ENCODE measurements around the gene TMEM255B.

GRCh38 chr13:113749967-113750366, 9.1 kb upstream of the TMEM255B start:
- TF ChIP-seq, protein P1, sequence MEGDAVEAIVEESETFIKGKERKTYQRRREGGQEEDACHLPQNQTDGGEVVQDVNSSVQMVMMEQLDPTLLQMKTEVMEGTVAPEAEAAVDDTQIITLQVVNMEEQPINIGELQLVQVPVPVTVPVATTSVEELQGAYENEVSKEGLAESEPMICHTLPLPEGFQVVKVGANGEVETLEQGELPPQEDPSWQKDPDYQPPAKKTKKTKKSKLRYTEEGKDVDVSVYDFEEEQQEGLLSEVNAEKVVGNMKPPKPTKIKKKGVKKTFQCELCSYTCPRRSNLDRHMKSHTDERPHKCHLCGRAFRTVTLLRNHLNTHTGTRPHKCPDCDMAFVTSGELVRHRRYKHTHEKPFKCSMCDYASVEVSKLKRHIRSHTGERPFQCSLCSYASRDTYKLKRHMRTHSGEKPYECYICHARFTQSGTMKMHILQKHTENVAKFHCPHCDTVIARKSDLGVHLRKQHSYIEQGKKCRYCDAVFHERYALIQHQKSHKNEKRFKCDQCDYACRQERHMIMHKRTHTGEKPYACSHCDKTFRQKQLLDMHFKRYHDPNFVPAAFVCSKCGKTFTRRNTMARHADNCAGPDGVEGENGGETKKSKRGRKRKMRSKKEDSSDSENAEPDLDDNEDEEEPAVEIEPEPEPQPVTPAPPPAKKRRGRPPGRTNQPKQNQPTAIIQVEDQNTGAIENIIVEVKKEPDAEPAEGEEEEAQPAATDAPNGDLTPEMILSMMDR (IDR thresholded peaks at IDR 0.05): no peak
- no peak for TF ChIP-seq POLR2A (IDR thresholded peaks at IDR 0.05)
